ENCODE data around the gene SRSF11. TPM values are rescaled to one million over a fixed set of nuclear protein-coding genes. Genes with fewer than 3 reads are reported as not detected.

The SRSF11 gene
- total and polyA plus RNA-seq, 4 donors = 36.8 to 130 (median 96.6) TPM

GRCh38 chr1:70293186-70293843 lies 72.1 kb downstream of the SRSF11 start:
- H3K4me1 ChIP-seq (ENCODE audit: control insufficient read depth in 4 of 4, insufficient read depth in 4 of 4, low read length in 3 of 4) = peaks cover 0 to 22% (median 10%) of the 10 kb centered on the region in 4 donors
- H3K9me3 ChIP-seq (ENCODE audit: control insufficient read depth in 4 of 4, low read length in 3 of 4) = no peaks in the 10 kb centered on the region
- no peak overlapping the region for H3K9ac ChIP-seq (ENCODE audit: low read depth in 1 of 2, low read length in 2 of 2)
- H3K36me3 ChIP-seq (ENCODE audit: control insufficient read depth in 4 of 4, insufficient read depth in 3 of 4, low read depth in 1 of 4, low read length in 3 of 4) = peaks cover 3 to 9% (median 4%) of the 10 kb centered on the region in 4 donors
- peak overlapping the region; percentile 54 to 57 for H3K27ac ChIP-seq (ENCODE audit: low read depth in 1 of 2, low read length in 2 of 2)
- no peaks in the 10 kb centered on the region for H3K27me3 ChIP-seq (ENCODE audit: control insufficient read depth in 4 of 4, insufficient read depth in 4 of 4, low read length in 3 of 4)
- TF ChIP-seq REST (IDR thresholded peaks at IDR 0.05) (no peak), NR2F2 (IDR thresholded peaks at IDR 0.05) (no peak), SP1 (IDR thresholded peaks at IDR 0.05) (peak; percentile 39), MAX (IDR thresholded peaks at IDR 0.05) (peak; percentile 36), CTCF (IDR thresholded peaks at IDR 0.05; ENCODE audit: low read depth, low read length, missing input control) (no peak), HNF4G (IDR thresholded peaks at IDR 0.05) (peak; percentile 39), JUND (IDR thresholded peaks at IDR 0.05) (peak in 1 of 2 donors; percentile 19), TAF1 (conservative IDR thresholded peaks at IDR 0.05) (no peak), YY1 (IDR thresholded peaks at IDR 0.05) (peak; percentile 61), GABPA (IDR thresholded peaks at IDR 0.05 in 1 of 2, conservative IDR thresholded peaks at IDR 0.05 in 1 of 2) (no peak), FOXA2 (IDR thresholded peaks at IDR 0.05) (peak; percentile 68), ATF3 (IDR thresholded peaks at IDR 0.05) (no peak), RXRA (IDR thresholded peaks at IDR 0.05) (peak in 1 of 2 donors; percentile 24), EGR1 (IDR thresholded peaks at IDR 0.05; ENCODE audit: low read depth in 2 of 2) (no peak), ZBTB33 (IDR thresholded peaks at IDR 0.05) (peak; percentile 40), RAD21 (IDR thresholded peaks at IDR 0.05) (peak in 1 of 2 donors; percentile 31), HNF4A (conservative IDR thresholded peaks at IDR 0.05) (peak; percentile 77 to 80), FOXA1 (IDR thresholded peaks at IDR 0.05) (peak; percentile 62)
- DNase-seq (ENCODE audit: low spot score) = no peak
- H3K4me3 ChIP-seq (ENCODE audit: low read depth in 1 of 3, low read length in 3 of 3) = no peak overlapping the region

Measured in liver (tissue), 9 donors.